ENCODE measurements around the gene HMCES. TPM values are rescaled to one million over a fixed set of nuclear protein-coding genes. Genes with fewer than 3 reads are reported as not detected.

HMCES gene, protein sequence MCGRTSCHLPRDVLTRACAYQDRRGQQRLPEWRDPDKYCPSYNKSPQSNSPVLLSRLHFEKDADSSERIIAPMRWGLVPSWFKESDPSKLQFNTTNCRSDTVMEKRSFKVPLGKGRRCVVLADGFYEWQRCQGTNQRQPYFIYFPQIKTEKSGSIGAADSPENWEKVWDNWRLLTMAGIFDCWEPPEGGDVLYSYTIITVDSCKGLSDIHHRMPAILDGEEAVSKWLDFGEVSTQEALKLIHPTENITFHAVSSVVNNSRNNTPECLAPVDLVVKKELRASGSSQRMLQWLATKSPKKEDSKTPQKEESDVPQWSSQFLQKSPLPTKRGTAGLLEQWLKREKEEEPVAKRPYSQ
- 23.1 and 27.2 TPM in 2 replicates for polyA plus RNA-seq (2011; rRNA removed)
- polyA minus RNA-seq (2011; rRNA and poly(A)+ RNA removed) = 5.3 and 9.3 TPM in 2 replicates

DNA sequence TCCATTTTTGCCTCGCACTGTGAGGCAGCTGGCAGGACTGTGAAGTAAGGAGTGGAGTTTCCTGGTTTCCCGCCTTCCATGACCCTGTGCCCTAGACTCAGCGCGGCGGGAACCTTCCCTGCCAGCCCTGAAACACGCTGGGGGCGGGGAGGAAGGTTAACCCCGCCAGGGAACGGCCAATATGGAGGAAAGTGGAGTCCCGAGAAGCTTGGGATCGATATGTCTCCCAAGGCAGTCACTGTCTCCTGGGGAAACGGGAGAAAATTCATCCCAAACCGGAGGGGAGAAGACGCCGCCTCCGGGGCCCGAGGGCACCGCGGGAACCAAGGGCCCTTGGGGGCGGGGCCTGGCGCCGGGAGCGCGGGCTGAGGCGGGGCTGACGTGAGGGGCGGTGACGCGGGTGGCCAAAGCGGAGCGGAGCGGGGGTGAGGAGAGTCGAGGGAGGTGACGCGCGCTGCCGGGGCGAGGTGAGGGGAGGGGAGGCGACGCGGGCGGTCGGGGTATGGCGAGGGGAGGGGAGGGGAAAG, at the start of gene HMCES:
Gene HMCES, plus strand, starts transcription at position 432 of the 527 bp plus-strand sequence. CDS start 863 bp downstream, outside the sequence.
- peaks cover 24% of the 10 kb centered on the region for H3K36me3 ChIP-seq (ENCODE audit: control insufficient read depth, insufficient read depth, low read length)
- DNase-seq (ENCODE audit: low read depth) = no peak
- POLR2A ChIA-PET = no interaction called here
- H3K27me3 ChIP-seq (ENCODE audit: control insufficient read depth, insufficient read depth, low read length) = no peaks in the 10 kb centered on the region
- TF ChIP-seq, protein P1, sequence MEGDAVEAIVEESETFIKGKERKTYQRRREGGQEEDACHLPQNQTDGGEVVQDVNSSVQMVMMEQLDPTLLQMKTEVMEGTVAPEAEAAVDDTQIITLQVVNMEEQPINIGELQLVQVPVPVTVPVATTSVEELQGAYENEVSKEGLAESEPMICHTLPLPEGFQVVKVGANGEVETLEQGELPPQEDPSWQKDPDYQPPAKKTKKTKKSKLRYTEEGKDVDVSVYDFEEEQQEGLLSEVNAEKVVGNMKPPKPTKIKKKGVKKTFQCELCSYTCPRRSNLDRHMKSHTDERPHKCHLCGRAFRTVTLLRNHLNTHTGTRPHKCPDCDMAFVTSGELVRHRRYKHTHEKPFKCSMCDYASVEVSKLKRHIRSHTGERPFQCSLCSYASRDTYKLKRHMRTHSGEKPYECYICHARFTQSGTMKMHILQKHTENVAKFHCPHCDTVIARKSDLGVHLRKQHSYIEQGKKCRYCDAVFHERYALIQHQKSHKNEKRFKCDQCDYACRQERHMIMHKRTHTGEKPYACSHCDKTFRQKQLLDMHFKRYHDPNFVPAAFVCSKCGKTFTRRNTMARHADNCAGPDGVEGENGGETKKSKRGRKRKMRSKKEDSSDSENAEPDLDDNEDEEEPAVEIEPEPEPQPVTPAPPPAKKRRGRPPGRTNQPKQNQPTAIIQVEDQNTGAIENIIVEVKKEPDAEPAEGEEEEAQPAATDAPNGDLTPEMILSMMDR (IDR thresholded peaks at IDR 0.05; ENCODE audit: insufficient read depth, low read depth, low read length) = no peak
- peak within 1 kb of the TSS; percentile 88 for H3K4me3 ChIP-seq (ENCODE audit: low read depth, low read length)
- CTCF ChIA-PET = interaction anchor here (1.3 to 1.5 kb wide), 2 partner anchors 23 to 37 kb away, joined by 3 to 8 read pairs; a partner anchor contains a TSS

DNA sequence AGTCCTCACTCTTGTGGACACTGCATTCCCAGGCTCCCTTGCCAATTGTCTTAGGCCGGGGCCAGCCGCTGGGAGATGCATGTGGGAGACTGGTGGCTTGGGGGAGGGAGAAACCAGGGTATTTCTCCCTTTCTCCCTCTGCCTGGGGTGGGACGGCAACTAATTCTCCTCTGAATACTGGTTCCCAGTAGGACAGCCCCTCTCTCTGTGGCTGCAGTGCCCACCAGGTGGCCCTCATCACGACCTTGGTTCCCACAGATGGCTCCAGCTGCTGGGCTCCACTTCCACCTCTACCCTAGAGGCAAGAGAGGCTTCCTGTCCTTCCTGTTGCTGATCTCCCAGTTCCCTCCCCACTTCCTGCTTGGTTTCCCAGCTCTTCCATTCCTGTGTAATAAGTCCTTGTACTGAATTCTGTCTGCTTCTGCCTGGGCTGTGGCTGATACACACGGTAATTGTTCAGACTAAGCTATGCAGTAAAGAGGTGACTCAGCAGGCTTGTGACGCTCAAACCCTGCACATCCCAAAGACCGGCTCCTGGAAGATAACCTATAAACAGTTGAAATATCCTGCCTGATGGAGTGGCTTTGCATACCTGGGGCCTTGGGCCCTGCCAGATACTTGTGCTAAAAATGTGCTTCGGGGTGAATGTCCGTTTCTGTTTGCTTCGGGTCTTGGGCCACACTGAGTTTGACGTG, 49.6 kb upstream of the HMCES start:
- no peaks in the 10 kb centered on the region for H3K36me3 ChIP-seq (ENCODE audit: control insufficient read depth, insufficient read depth, low read length)
- ChIA-PET CTCF (interaction anchor here (0.8 to 2.1 kb wide), 2 partner anchors 14 to 17 kb away, joined by 5 to 8 read pairs; no protein-coding TSS in a partner anchor), POLR2A (no interaction called here)
- TF ChIP-seq, protein P1 (IDR thresholded peaks at IDR 0.05; ENCODE audit: insufficient read depth, low read depth, low read length) = 0 out of 2 replicates have a peak, but pooled peaks have one; percentile 22
- no peak overlapping the region for H3K4me3 ChIP-seq (ENCODE audit: low read depth, low read length)
- DNase-seq (ENCODE audit: low read depth) = peak; percentile 53
- no peaks in the 10 kb centered on the region for H3K27me3 ChIP-seq (ENCODE audit: control insufficient read depth, insufficient read depth, low read length)

DNA sequence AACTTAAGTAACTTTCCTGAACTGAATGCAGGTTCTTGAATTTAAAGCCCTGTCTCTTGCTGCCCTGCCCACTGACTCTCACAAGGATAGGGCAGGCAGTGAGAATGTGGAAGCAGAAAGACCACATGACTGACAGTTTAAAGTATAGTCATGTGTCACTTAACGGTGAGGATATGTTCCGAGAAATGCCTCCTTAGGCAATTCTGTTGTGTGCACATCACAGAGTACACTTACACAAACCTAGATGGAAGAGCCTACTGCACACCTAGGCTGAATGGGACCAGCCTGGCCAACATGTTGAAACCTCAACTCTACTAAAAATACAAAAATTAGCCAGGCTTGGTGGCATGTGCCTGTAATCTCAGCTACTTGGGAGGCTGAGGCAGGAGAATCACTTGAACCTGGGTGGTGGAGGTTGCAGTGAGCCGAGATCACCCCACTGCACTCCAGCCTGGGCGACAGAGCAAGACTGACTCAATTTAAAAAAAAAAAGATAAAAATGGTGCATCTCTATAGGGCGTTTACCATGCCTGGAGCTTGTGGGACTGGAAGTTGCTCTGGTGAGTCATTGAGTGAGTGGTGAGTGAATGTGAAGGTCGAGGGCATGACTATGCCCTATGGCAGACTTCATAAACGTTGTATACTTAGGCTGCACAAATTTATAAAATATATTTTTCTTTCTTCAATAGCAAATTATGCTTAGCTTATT, 48.2 kb upstream of the HMCES start:
- H3K36me3 ChIP-seq (ENCODE audit: control insufficient read depth, insufficient read depth, low read length) = no peaks in the 10 kb centered on the region
- no peak overlapping the region for H3K4me3 ChIP-seq (ENCODE audit: low read depth, low read length)
- TF ChIP-seq, protein P1 (IDR thresholded peaks at IDR 0.05; ENCODE audit: insufficient read depth, low read depth, low read length) = no peak
- no peak for DNase-seq (ENCODE audit: low read depth)
- CTCF ChIA-PET = interaction anchor here (1.2 to 2.6 kb wide), 3 partner anchors 15 to 177 kb away, joined by 3 to 8 read pairs (median 7); no protein-coding TSS in a partner anchor
- POLR2A ChIA-PET = interaction anchor here (1.0 kb wide), 1 partner anchor 19 kb away, joined by 3 read pairs; the partner anchor contains the start of gene COPG1
- H3K27me3 ChIP-seq (ENCODE audit: control insufficient read depth, insufficient read depth, low read length) = no peaks in the 10 kb centered on the region

DNA sequence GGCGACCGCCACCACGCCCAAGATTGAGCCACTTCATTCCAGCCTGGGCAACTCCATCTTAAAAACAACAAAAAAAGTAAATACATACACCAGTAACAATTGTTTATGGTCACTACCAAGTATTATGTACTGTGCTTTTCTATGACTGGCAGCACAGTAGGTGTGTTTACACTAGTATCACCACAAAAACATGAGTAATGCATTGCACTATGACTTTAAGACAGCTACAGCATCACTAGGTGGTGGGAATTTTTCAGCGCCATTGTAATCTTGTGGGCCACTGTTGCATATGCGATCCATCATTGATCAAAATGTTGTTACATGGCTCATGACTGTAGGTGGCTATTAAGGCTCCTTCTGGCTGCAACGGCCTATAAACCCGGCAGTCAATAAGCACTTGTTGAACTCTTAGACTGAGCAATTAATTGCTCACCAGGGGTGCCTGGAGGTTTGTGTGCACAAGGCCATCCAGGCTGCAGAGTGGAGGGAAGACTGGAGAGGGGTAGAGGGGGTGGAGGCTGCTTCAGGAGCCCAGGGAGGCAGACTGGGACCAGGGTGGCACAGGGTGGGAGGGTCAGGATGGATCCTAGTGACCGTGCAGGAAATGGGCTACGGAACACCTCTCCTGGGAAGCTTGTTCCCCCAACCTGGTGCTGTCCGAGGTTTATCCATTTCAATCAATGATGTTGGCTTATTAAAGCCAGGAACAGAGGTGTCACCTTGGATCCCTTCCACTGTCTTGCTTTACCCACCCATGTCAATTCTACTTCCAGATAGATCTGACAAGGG, 47.1 kb upstream of the HMCES start:
- POLR2A ChIA-PET = interaction anchor here (1.0 kb wide), 1 partner anchor 18 kb away, joined by 3 read pairs; the partner anchor contains the start of gene COPG1
- Histone ChIP-seq H3K4me3 (ENCODE audit: low read depth, low read length) (no peak overlapping the region), H3K36me3 (ENCODE audit: control insufficient read depth, insufficient read depth, low read length) (no peaks in the 10 kb centered on the region), H3K27me3 (ENCODE audit: control insufficient read depth, insufficient read depth, low read length) (no peaks in the 10 kb centered on the region)
- no peak for DNase-seq (ENCODE audit: low read depth)
- TF ChIP-seq, protein P1 (IDR thresholded peaks at IDR 0.05; ENCODE audit: insufficient read depth, low read depth, low read length) = no peak
- CTCF ChIA-PET = interaction anchor here (0.6 to 2.6 kb wide), 4 partner anchors 14 to 178 kb away, joined by 3 to 8 read pairs (median 6); no protein-coding TSS in a partner anchor

Data from BJ (cell line).